Right atrium auricular region (tissue), 2 donors: ENCODE data around the gene RIPK4. TPM values are rescaled to one million over a fixed set of nuclear protein-coding genes. Genes with fewer than 3 reads are reported as not detected.

Experiments
- DNase-seq: peaks from one replicate; pipeline ENCODE4 v3.0.0-alpha.2; 2019; ENCODE audit warnings: low spot score
- H3K27ac ChIP-seq, 2 donors: fragments of 200-600 bp; sonication (generic); 1 replicate in 1 of 2; 2 replicates in 1 of 2; pipeline ENCODE4 v1.5.1; 2016 to 2019
- H3K27me3 ChIP-seq, 2 donors: fragments of 200-600 bp; sonication (generic); one replicate each; pipeline versions ENCODE4 v1.5.1 to v1.6.0; 2017 to 2019
- H3K36me3 ChIP-seq: fragments of 200-600 bp; sonication (generic); one replicate; pipeline ENCODE4 v1.5.1; 2016
- H3K4me1 ChIP-seq, 2 donors: fragments of 200-600 bp; sonication (generic); one replicate each; pipeline versions ENCODE4 v1.5.1 to v1.6.0; 2017 to 2019
- H3K4me3 ChIP-seq, 2 donors: fragments of 200-600 bp; sonication (generic); 1 replicate in 1 of 2; 2 replicates in 1 of 2; pipeline ENCODE4 v1.5.1; 2017 to 2019; ENCODE audit warnings: mild to moderate bottlenecking in 1 of 2, moderate library complexity in 1 of 2
- H3K9me3 ChIP-seq, 2 donors: fragments of 200-600 bp; sonication (generic); one replicate each; pipeline ENCODE4 v1.5.1; 2019
- total RNA-seq, 2 donors: library from RNA; depleted of rRNA; stranded (reverse); fragments of >200 nt; gene quantifications; one replicate each; pipeline ENCODE4 v1.1.0, GENCODE V29; 2016
- TF ChIP-seq, protein P1 (sequence below), 2 donors: fragments of 200-600 bp; sonication (generic); IDR thresholded peaks; one replicate each; pipeline ENCODE4 v1.5.1; 2019; ENCODE audit warnings: antibody characterized with exemption in 2 of 2

The RIPK4 gene
- total RNA-seq, 2 donors from 2014 or later: 2.1 to 3.5 TPM

DNA sequence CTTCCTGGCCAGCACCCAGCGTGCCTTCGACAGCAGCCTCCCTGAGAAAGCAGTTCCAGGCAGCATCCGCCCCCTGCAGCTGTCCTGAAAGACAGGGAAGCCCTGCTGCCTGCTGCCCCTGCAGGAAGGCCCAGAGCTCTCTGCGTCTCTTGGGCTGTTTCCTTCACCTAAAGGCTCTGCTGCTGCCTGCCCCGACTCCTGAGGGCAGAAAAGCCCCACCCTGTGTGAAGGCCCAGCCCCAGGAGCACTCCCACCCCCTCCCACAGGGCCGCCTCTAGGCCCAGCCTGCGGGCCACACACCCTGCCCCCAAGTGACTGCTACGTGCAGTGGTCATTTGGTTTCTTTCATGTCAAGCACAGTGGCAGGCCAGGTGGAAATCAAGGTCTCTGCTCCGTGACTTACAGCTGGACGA is 12.4 kb downstream of the RIPK4 start:
- DNase-seq: no peak
- Histone ChIP-seq H3K4me3 (no peak overlapping the region), H3K4me1 (peaks cover 0 to 13% of the 10 kb centered on the region in 2 donors), H3K27me3 (no peaks in the 10 kb centered on the region), H3K27ac (no peak overlapping the region), H3K36me3 (no peaks in the 10 kb centered on the region), H3K9me3 (no peaks in the 10 kb centered on the region)
- TF ChIP-seq, protein P1, sequence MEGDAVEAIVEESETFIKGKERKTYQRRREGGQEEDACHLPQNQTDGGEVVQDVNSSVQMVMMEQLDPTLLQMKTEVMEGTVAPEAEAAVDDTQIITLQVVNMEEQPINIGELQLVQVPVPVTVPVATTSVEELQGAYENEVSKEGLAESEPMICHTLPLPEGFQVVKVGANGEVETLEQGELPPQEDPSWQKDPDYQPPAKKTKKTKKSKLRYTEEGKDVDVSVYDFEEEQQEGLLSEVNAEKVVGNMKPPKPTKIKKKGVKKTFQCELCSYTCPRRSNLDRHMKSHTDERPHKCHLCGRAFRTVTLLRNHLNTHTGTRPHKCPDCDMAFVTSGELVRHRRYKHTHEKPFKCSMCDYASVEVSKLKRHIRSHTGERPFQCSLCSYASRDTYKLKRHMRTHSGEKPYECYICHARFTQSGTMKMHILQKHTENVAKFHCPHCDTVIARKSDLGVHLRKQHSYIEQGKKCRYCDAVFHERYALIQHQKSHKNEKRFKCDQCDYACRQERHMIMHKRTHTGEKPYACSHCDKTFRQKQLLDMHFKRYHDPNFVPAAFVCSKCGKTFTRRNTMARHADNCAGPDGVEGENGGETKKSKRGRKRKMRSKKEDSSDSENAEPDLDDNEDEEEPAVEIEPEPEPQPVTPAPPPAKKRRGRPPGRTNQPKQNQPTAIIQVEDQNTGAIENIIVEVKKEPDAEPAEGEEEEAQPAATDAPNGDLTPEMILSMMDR (IDR thresholded peaks at IDR 0.05): no peak

DNA sequence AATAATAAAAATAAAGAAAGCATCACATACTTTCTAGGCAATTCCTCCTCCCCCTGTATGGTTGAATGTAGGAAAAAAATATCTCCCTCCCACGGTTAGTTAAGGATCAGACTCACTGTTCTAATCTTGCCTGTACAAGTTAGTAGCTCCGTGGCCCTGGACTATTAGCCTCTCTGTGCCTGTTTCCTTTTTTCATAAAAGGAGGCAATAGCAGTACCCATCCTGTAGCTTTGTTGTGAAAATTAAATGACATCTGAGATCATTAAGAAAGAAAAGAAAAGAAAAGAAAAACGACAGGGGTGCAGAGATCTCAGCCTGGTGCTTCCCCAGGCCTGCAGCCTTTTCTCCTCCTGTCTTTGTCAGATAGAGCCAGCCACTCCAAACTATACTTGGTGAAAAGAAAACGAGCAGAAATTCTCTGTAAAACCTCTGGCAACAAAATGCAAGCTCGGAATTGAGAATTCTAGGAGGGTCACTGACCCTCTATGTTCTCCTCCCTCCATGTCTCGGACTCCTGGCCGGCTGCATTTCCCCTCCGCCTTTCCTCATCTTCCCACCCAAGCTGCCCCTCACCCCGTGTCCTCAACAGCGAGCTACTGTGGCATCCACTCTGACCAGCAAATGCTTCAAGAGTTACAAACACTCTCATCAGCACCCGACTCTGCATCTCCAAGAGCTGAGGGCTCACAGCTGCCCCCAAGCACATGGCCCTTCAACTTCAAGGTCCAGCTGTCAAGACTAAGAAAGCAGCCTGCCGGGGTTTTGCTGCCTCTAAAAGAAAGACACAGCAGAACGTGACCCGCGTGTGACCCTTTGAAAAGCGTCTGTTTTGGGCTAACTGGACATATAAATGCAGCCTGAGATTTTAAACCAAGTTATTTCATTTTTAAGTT is 13.6 kb downstream of the RIPK4 start:
- Histone ChIP-seq H3K36me3 (no peaks in the 10 kb centered on the region), H3K9me3 (no peaks in the 10 kb centered on the region), H3K4me3 (no peak overlapping the region), H3K27ac (no peak overlapping the region), H3K4me1 (peaks cover 0 to 13% of the 10 kb centered on the region in 2 donors), H3K27me3 (no peaks in the 10 kb centered on the region)
- DNase-seq: no peak
- TF ChIP-seq, protein P1 (IDR thresholded peaks at IDR 0.05): no peak

GRCh38 chr21:41752231-41752681 is 14.6 kb downstream of the RIPK4 start:
- TF ChIP-seq, protein P1 (IDR thresholded peaks at IDR 0.05): no peak
- H3K36me3 ChIP-seq: no peaks in the 10 kb centered on the region
- H3K27me3 ChIP-seq: no peaks in the 10 kb centered on the region
- peaks cover 0 to 13% of the 10 kb centered on the region in 2 donors for H3K4me1 ChIP-seq
- H3K27ac ChIP-seq: no peak overlapping the region
- H3K4me3 ChIP-seq: no peak overlapping the region
- H3K9me3 ChIP-seq: no peaks in the 10 kb centered on the region
- no peak for DNase-seq

DNA sequence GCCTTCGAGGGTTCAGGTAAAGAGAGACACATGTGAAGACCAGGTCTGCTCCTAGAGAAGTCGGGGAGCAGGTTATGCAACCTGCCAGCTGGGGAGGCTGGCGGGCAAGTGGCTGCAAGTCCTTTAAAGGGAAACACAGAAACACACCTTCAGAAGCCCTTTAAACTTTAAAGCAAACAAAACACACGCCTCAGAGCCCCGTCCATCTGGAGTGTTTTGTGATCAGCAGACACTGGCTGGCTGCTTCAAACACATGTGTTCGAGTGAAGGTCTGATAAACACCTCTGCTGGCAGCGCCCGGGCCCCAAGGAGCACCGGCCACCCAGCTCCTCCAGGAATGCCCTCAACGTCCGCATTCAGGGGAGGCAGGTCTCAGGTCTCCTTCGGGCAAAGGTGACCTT is 15.2 kb downstream of the RIPK4 start:
- H3K9me3 ChIP-seq: no peaks in the 10 kb centered on the region
- H3K4me1 ChIP-seq: peaks cover 0 to 13% of the 10 kb centered on the region in 2 donors
- no peak for DNase-seq
- no peaks in the 10 kb centered on the region for H3K36me3 ChIP-seq
- no peak overlapping the region for H3K27ac ChIP-seq
- no peaks in the 10 kb centered on the region for H3K27me3 ChIP-seq
- TF ChIP-seq, protein P1 (IDR thresholded peaks at IDR 0.05): no peak
- H3K4me3 ChIP-seq: no peak overlapping the region

- no peak for DNase-seq
- H3K4me3 ChIP-seq: no peak overlapping the region
- H3K9me3 ChIP-seq: no peaks in the 10 kb centered on the region
- no peak overlapping the region for H3K27ac ChIP-seq
- H3K27me3 ChIP-seq: no peaks in the 10 kb centered on the region
- no peaks in the 10 kb centered on the region for H3K36me3 ChIP-seq
- TF ChIP-seq, protein P1 (IDR thresholded peaks at IDR 0.05): no peak
- H3K4me1 ChIP-seq: peaks cover 0 to 13% of the 10 kb centered on the region in 2 donors
Measured at GRCh38 chr21:41750532-41751151, 16.2 kb downstream of the RIPK4 start.
